Measurements from ENCODE around the gene DNM3. TPM values are rescaled to one million over a fixed set of nuclear protein-coding genes. Genes with fewer than 3 reads are reported as not detected.

Gene DNM3
- total RNA-seq, 8 experiments from 2014 or later: 6.1 to 29.1 (median 13.5) TPM

DNA sequence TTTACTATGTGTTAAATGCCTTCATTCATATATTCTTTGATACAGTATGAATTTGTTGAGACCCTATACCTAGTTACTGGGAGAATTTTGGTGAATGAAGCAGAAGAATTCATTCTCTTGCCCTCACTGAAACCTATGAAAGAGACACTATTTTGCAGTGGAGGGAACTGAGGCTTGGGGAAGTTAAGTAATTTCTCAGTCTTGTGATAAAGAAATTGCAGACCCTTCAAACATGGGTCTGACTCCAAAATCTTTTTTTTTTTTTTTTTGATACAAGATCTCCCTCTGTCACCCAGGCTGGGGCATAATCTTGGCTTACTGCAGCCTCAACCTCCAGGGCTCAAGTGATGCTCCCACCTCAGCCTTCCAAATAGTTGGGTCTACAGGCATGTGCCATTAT lies 132.1 kb downstream of the DNM3 start:
- no peak for ATAC-seq (replicated peaks in 6 of 8)
- peaks cover 2 to 7% of the 10 kb centered on the region in 2 donors for H3K4me1 ChIP-seq (replicated peaks in 1 of 2)
- no peak overlapping the region for H3K4me3 ChIP-seq
- H3K27ac ChIP-seq: no peak overlapping the region
- in situ Hi-C loops (cut with MboI; ENCODE audit: low pct_unique_long_range_greater_than_20kb in 2 of 9, low sequenced_read_pairs in 9 of 9, unreplicated experiment in 9 of 9): no loop called here

DNA sequence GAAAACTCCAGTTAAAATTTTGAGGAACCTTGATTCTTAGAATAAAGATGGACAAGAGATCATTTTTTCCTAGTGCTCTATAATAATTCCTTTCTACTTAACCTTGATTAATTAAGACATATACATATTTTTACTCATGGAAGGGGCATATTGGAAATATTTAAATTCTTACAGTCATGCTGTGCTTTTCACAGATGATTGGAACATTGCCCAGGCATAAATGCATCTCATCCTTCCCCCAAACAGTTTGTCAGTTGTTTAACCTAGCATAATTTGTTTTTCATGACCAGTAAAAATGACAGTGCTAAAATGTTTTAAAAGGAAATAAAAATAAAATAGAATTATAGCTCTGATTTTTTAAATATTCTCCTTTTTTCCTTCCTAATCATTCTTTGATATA lies 140.0 kb downstream of the DNM3 start:
- no peak overlapping the region for H3K27ac ChIP-seq
- in situ Hi-C loops (cut with MboI; ENCODE audit: low pct_unique_long_range_greater_than_20kb in 2 of 9, low sequenced_read_pairs in 9 of 9, unreplicated experiment in 9 of 9): loop anchor here in 7 of 9 experiments (10.0 to 25.0 kb wide), 5 partner anchors 119 to 344 kb away; partner anchors contain the start of gene MYOC (in 1 of the 7)
- H3K4me3 ChIP-seq: no peak overlapping the region
- peak in 3 of 8 experiments; percentile 38 to 67 (median 49) for ATAC-seq (replicated peaks in 6 of 8)
- peaks cover 0 to 2% of the 10 kb centered on the region in 2 donors for H3K4me1 ChIP-seq (replicated peaks in 1 of 2)

DNA sequence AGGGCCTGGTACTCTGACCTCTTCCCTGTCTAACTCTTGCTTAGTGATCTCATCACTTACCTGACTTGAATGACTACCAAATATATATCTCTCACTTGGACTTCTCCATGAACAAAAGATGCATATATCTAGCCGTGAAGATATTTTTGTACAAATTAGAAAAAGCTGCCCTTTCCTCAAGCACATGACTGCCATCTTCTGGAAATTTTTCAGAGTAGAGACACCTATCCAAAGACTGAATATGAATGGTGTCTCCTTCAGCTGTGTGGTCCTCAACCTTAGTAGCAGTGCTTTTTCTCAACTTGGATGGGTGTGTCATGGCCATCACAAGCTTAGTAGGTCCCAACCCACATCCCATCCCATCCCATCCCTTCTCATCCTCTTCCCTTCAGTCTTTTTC lies 142.3 kb downstream of the DNM3 start:
- H3K4me1 ChIP-seq (replicated peaks in 1 of 2): peaks cover 0 to 2% of the 10 kb centered on the region in 2 donors
- WGBS, 10 experiments: 0 to 100% (median 73%) methylated on average over 1 of the region's 1 CpG; no CpG with 5 or more reads in 2 of the 10 experiments
- no peak overlapping the region for H3K4me3 ChIP-seq
- in situ Hi-C loops (cut with MboI; ENCODE audit: low pct_unique_long_range_greater_than_20kb in 2 of 9, low sequenced_read_pairs in 9 of 9, unreplicated experiment in 9 of 9): loop anchor here in 7 of 9 experiments (10.0 to 25.0 kb wide), 5 partner anchors 121 to 346 kb away; partner anchors contain the start of gene MYOC (in 1 of the 7)
- H3K27ac ChIP-seq: no peak overlapping the region
- ATAC-seq (replicated peaks in 6 of 8): peak in 3 of 8 experiments; percentile 59 to 65 (median 61)

DNA sequence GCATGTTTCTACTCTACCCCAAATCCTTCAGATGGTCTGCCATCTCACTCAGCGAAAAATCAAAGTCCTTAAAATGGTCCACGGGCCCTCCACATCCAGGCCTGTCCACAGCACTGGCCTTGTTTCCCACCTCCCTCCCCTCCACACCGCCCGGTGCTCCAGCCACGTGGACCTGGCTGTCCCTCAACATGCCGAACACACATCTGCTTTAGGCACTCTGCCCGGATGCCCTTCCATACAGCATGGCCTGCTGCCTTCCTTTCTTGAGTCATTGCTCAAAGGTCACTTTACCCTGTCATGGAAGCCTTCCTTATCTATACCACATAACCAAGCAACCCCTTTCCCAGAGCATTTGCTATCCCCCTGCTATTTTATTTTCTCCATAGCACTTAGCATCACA lies 143.0 kb downstream of the DNM3 start:
- Histone ChIP-seq H3K4me1 (replicated peaks in 1 of 2) (peaks cover 0 to 2% of the 10 kb centered on the region in 2 donors), H3K4me3 (no peak overlapping the region), H3K27ac (no peak overlapping the region)
- WGBS, 10 experiments: 73 to 100% (median 92%) methylated on average over 1 to 7 of the region's 7 CpGs; no CpG with 5 or more reads in 4 of the 10 experiments
- in situ Hi-C loops (cut with MboI; ENCODE audit: low pct_unique_long_range_greater_than_20kb in 2 of 9, low sequenced_read_pairs in 9 of 9, unreplicated experiment in 9 of 9): loop anchor here in 7 of 9 experiments (10.0 to 25.0 kb wide), 5 partner anchors 122 to 347 kb away; partner anchors contain the start of gene MYOC (in 1 of the 7)
- no peak for ATAC-seq (replicated peaks in 6 of 8)

DNA sequence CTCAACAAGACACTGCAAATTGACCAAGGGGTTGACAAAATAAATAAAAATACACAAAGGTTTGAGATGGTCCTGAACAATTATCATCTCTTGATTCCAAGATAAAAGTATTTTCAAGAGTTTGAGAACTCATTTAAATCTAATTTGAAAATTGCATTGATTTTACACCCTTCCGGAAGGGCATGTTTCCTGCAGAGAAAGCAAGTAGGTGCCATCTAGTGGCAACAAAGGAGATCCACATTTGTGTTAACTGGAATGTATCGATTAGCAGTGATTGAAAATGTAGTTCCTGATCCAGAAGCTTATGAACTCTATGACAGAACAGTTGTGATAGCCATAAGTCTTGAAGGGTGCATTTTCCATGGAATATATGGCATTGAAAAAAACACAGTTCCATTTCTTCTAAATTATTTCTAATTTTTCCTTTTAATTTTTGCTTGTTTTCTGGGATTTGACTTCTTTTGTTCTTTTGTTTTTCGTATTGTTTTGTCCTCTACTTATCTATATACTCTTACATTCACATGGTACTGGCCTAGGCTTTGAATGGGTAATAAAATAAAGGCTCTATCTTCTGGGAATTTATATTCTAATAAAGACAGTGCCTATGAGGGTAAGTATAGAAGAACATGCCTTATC lies 143.7 kb downstream of the DNM3 start:
- WGBS, 10 experiments: 0 to 49% (median 26%) methylated on average over 1 to 3 of the region's 3 CpGs
- Histone ChIP-seq H3K27ac (no peak overlapping the region), H3K4me1 (replicated peaks in 1 of 2) (no peaks in the 10 kb centered on the region), H3K4me3 (no peak overlapping the region)
- in situ Hi-C loops (cut with MboI; ENCODE audit: low pct_unique_long_range_greater_than_20kb in 2 of 9, low sequenced_read_pairs in 9 of 9, unreplicated experiment in 9 of 9): loop anchor here in 7 of 9 experiments (10.0 to 25.0 kb wide), 5 partner anchors 123 to 348 kb away; partner anchors contain the start of gene MYOC (in 1 of the 7)
- ATAC-seq (replicated peaks in 6 of 8): peak in 4 of 8 experiments; percentile 41 to 65 (median 48)

DNA sequence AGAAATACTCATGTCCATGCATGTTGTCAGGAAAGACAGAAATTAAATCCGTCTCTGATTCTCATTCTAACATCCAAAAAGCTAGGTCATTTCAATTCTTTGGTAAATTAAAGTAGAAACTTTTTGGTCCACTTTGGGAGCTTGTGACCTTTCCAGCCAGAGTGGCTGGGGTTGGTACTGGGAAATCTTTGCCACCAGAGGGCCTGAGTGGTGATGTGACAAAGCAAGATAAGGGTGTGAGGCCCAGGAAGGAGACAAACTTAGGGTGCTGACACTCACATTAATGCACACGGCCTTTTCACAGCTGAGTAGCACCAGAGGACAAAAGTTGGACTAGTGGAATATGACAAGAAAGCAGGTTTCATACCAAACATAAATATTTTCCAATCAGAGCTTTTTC lies 144.3 kb downstream of the DNM3 start:
- peak in 3 of 8 experiments; percentile 42 to 55 (median 50) for ATAC-seq (replicated peaks in 6 of 8)
- in situ Hi-C loops (cut with MboI; ENCODE audit: low pct_unique_long_range_greater_than_20kb in 2 of 9, low sequenced_read_pairs in 9 of 9, unreplicated experiment in 9 of 9): loop anchor here in 7 of 9 experiments (10.0 to 25.0 kb wide), 5 partner anchors 123 to 348 kb away; partner anchors contain the start of gene MYOC (in 1 of the 7)
- 28 to 100% (median 61%) methylated on average over 1 to 2 of the region's 2 CpGs; no CpG with 5 or more reads in 2 of the 10 experiments for WGBS, 10 experiments
- Histone ChIP-seq H3K4me1 (replicated peaks in 1 of 2) (no peaks in the 10 kb centered on the region), H3K27ac (no peak overlapping the region), H3K4me3 (no peak overlapping the region)

DNA sequence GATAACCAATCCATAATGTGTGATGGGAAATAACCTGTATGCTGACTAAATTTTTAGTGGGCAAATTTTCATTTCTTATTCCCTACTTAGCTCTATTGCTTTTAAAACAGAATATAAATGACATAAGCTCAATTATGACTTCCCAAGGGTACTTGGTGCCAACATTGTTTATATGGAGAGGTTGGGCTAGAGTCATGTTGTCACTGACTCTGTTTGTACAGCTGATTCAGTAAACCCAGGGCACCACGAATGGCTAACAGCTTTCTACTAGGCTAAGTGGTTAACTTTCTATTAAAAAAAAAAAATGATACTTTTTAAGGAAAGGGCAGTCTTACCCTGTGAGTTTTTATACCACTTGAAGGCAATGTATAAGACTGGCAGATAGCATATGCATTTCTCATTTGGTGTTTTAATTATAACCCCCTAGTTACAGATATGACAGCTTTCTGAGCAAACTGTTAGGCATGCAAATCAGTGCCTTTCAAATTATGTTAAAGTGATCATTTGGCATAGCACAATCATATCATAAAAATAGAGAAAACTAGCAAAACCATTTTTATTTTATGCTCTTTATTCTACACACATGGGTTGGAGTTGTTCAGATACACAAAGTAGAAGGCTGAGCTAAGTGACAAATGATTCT lies 147.1 kb downstream of the DNM3 start:
- H3K27ac ChIP-seq: no peak overlapping the region
- ATAC-seq (replicated peaks in 6 of 8): peak in 1 of 8 experiments; percentile 38
- no peak overlapping the region for H3K4me3 ChIP-seq
- no peaks in the 10 kb centered on the region for H3K4me1 ChIP-seq (replicated peaks in 1 of 2)
- 57 to 92% (median 67%) methylated on average over 1 of the region's 1 CpG; no CpG with 5 or more reads in 3 of the 10 experiments for WGBS, 10 experiments
- in situ Hi-C loops (cut with MboI; ENCODE audit: low pct_unique_long_range_greater_than_20kb in 2 of 9, low sequenced_read_pairs in 9 of 9, unreplicated experiment in 9 of 9): loop anchor here in 7 of 9 experiments (10.0 to 25.0 kb wide), 5 partner anchors 126 to 351 kb away; partner anchors contain the start of gene MYOC (in 1 of the 7)

DNA sequence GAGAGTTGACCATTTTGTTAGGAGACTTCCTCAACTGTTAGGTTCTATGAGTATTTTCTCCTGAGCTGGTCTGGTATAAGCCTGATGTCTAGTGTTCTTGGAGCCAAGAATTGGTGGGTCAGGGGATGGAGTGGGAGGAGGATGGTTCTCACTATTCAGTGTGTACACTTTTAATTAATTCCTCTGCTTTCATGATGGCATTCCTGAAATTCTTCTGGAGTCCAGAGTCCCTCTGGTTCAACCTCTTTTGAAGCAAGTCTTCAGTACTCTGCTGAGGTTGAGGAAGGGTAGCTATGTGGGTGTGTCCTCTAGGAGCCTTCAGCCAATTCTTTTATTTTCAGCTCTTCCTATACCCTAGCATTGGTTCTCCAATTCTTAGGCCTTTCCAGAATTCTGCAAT lies 149.1 kb downstream of the DNM3 start:
- no peak overlapping the region for H3K27ac ChIP-seq
- ATAC-seq (replicated peaks in 6 of 8): no peak
- in situ Hi-C loops (cut with MboI; ENCODE audit: low pct_unique_long_range_greater_than_20kb in 2 of 9, low sequenced_read_pairs in 9 of 9, unreplicated experiment in 9 of 9): loop anchor here in 5 of 9 experiments (25.0 kb wide), 4 partner anchors 128 to 353 kb away; partner anchors contain the start of gene MYOC (in 1 of the 5)
- no peaks in the 10 kb centered on the region for H3K4me1 ChIP-seq (replicated peaks in 1 of 2)
- no peak overlapping the region for H3K4me3 ChIP-seq

DNA sequence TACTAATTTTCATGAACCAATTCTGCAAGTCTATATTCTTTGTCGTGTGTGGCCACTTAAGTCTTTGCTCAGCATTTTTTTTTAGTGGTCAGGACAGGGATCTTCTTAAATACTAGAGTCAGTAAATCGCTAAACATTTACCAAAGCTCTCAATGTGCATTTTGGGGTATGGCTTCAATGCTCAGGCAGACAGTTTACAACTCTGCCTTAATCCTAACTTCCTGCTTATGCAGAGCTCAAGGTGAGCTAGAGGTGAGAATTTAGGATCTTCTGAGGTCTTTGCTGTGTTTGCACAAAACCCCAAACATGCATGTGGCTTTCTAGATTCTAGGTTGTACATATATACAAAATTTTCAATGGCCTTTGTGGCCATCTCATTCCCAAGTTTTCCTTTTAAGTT lies 153.0 kb downstream of the DNM3 start:
- peak in 1 of 8 experiments; percentile 32 for ATAC-seq (replicated peaks in 6 of 8)
- in situ Hi-C loops (cut with MboI; ENCODE audit: low pct_unique_long_range_greater_than_20kb in 2 of 9, low sequenced_read_pairs in 9 of 9, unreplicated experiment in 9 of 9): loop anchor here in 5 of 9 experiments (25.0 kb wide), 4 partner anchors 132 to 357 kb away; partner anchors contain the start of gene MYOC (in 1 of the 5)
- 15 to 100% (median 70%) methylated on average over 1 to 2 of the region's 2 CpGs for WGBS, 10 experiments
- Histone ChIP-seq H3K4me3 (no peak overlapping the region), H3K4me1 (replicated peaks in 1 of 2) (no peaks in the 10 kb centered on the region), H3K27ac (no peak overlapping the region)

DNA sequence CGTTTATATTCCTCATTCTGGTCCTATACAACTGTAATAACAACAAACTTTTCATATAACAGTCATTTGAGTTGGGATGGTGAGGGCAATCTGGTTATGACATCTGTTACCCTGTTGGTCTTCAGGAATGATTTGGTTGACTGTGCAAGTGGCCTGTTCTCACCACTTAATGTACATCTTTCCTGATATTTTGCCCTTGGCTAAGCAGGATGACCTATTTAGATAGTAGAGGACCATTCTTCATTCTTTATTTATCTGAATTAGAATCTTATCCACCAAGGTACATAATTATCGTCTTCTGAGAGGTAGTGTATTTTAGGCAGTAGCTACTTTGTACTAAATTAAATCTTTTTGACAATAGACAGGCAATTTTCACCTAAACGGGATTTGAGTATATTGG lies 154.3 kb downstream of the DNM3 start:
- 78 to 100% (median 94%) methylated on average over 1 to 3 of the region's 3 CpGs for WGBS, 10 experiments
- in situ Hi-C loops (cut with MboI; ENCODE audit: low pct_unique_long_range_greater_than_20kb in 2 of 9, low sequenced_read_pairs in 9 of 9, unreplicated experiment in 9 of 9): loop anchor here in 5 of 9 experiments (25.0 kb wide), 4 partner anchors 133 to 358 kb away; partner anchors contain the start of gene MYOC (in 1 of the 5)

DNA sequence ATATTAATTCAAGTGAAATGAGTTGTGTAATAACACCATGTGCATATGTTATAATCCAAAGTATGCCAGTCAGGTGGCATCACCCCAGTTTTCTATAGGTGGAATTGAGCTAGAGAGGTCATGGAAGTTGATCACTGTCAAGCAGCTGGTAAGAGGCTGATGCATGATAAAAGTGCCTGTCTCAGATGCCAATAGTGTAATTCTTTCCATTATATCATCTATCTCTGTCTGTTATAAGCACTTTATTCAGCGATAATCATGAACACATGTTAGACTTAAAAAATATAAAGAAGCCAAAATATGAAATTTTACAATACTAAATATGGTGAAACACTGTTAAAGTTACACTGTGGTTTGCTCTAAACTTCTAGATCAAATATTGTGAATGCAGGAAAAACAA lies 156.6 kb downstream of the DNM3 start:
- Histone ChIP-seq H3K4me3 (no peak overlapping the region), H3K27ac (no peak overlapping the region), H3K4me1 (replicated peaks in 1 of 2) (peaks cover 0 to 23% of the 10 kb centered on the region in 2 donors)
- ATAC-seq (replicated peaks in 6 of 8): no peak
- 0 to 100% (median 100%) methylated on average over 1 of the region's 1 CpG; no CpG with 5 or more reads in 1 of the 10 experiments for WGBS, 10 experiments
- in situ Hi-C loops (cut with MboI; ENCODE audit: low pct_unique_long_range_greater_than_20kb in 2 of 9, low sequenced_read_pairs in 9 of 9, unreplicated experiment in 9 of 9): loop anchor here in 5 of 9 experiments (25.0 kb wide), 4 partner anchors 136 to 361 kb away; partner anchors contain the start of gene MYOC (in 1 of the 5)

More for the DNA sequence above, 154.3 kb downstream of the DNM3 start:
- ATAC-seq (replicated peaks in 6 of 8): no peak
- H3K4me1 ChIP-seq (replicated peaks in 1 of 2): peaks cover 0 to 3% of the 10 kb centered on the region in 2 donors
- H3K4me3 ChIP-seq: no peak overlapping the region
- H3K27ac ChIP-seq: no peak overlapping the region

DNA sequence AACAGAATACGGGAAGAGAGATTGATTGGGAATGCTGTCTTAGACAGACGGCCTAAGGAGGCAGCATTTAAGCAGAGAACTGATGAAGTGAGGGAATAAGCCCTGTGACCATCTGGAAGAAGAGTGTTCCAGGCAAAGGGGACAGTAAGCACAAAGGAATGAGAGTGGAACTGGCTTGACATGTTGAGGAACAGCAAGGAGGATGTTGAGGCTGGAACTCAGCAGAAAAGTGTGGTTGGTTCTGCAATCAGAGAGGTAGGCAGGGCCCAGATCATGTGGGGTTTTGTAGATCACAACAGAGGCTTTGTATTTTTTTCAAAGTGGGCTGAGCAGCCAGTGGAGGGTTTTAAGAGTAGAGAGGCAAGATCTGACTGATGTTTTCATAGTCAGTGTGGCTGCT lies 157.4 kb downstream of the DNM3 start:
- no peak for ATAC-seq (replicated peaks in 6 of 8)
- WGBS, 10 experiments: 57 to 100% (median 92%) methylated on average over 1 to 2 of the region's 2 CpGs
- no peak overlapping the region for H3K27ac ChIP-seq
- peaks cover 0 to 24% of the 10 kb centered on the region in 2 donors for H3K4me1 ChIP-seq (replicated peaks in 1 of 2)
- in situ Hi-C loops (cut with MboI; ENCODE audit: low pct_unique_long_range_greater_than_20kb in 2 of 9, low sequenced_read_pairs in 9 of 9, unreplicated experiment in 9 of 9): loop anchor here in 5 of 9 experiments (25.0 kb wide), 4 partner anchors 136 to 361 kb away; partner anchors contain the start of gene MYOC (in 1 of the 5)
- H3K4me3 ChIP-seq: no peak overlapping the region

DNA sequence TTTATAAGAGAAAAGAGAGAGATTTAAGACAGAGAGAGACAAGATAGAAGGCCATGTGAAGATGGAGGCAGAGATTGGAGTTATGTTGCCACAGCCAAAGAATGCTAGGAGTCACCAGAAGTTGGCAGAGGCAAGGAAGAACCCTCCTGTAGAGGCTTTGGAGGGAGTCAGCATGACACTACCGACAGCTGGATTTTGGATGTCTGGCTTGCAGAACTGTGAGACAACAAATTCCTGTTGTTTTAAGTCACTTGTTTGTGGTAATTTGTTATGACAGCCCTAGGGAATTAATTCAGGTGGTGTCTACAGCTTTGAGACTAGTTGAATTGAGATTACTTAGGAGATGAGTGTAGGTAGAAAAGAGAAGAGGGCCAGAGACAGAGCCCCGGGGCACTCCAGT lies 158.5 kb downstream of the DNM3 start:
- WGBS, 10 experiments: 0 to 100% (median 71%) methylated on average over 1 to 2 of the region's 2 CpGs
- Histone ChIP-seq H3K4me3 (no peak overlapping the region), H3K4me1 (replicated peaks in 1 of 2) (peaks cover 0 to 24% of the 10 kb centered on the region in 2 donors), H3K27ac (no peak overlapping the region)
- ATAC-seq (replicated peaks in 6 of 8): no peak
- in situ Hi-C loops (cut with MboI; ENCODE audit: low pct_unique_long_range_greater_than_20kb in 2 of 9, low sequenced_read_pairs in 9 of 9, unreplicated experiment in 9 of 9): loop anchor here in 5 of 9 experiments (25.0 kb wide), 5 partner anchors 137 to 413 kb away; partner anchors contain the start of genes C1orf105 (in 3 of the 5) and MYOC (in 1 of the 5)

All from motor neuron (in vitro differentiated cells).